ENCODE measurements around the gene PLB1.
A peak's percentile ranks its signal among the peaks of the same experiment; 100 is the strongest.

Gene PLB1, protein sequence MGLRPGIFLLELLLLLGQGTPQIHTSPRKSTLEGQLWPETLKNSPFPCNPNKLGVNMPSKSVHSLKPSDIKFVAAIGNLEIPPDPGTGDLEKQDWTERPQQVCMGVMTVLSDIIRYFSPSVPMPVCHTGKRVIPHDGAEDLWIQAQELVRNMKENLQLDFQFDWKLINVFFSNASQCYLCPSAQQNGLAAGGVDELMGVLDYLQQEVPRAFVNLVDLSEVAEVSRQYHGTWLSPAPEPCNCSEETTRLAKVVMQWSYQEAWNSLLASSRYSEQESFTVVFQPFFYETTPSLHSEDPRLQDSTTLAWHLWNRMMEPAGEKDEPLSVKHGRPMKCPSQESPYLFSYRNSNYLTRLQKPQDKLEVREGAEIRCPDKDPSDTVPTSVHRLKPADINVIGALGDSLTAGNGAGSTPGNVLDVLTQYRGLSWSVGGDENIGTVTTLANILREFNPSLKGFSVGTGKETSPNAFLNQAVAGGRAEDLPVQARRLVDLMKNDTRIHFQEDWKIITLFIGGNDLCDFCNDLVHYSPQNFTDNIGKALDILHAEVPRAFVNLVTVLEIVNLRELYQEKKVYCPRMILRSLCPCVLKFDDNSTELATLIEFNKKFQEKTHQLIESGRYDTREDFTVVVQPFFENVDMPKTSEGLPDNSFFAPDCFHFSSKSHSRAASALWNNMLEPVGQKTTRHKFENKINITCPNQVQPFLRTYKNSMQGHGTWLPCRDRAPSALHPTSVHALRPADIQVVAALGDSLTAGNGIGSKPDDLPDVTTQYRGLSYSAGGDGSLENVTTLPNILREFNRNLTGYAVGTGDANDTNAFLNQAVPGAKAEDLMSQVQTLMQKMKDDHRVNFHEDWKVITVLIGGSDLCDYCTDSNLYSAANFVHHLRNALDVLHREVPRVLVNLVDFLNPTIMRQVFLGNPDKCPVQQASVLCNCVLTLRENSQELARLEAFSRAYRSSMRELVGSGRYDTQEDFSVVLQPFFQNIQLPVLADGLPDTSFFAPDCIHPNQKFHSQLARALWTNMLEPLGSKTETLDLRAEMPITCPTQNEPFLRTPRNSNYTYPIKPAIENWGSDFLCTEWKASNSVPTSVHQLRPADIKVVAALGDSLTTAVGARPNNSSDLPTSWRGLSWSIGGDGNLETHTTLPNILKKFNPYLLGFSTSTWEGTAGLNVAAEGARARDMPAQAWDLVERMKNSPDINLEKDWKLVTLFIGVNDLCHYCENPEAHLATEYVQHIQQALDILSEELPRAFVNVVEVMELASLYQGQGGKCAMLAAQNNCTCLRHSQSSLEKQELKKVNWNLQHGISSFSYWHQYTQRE (N-terminal part only)

GRCh38 chr2:28495551-28496250 lies at the start of gene PLB1:
PLB1 (plus strand) TSS chr2:28496060; CDS start chr2:28496115, 55 bp downstream.
- DNase-seq (ENCODE audit: low spot score), result no peak

DNA sequence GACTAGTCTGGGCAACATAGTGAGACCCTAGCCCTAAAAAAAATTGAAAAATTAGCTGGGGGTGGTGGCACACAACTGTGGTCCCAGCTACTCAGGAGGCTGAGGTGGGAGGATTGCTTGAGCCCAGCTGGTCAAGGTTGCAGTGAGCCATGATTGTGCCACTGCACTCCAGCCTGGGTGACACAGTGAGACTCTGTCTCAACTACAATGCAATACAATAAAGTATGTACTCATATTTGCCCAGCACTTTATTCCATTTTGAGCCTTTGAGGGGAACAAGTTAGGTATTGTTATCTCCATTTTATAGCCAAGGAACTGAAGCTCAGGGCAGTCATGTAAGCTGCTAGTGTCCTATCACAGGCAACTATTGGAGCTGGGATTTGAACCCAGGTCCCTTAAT lies 49.3 kb upstream of the PLB1 start:
- no peak for DNase-seq (ENCODE audit: low spot score)

DNA sequence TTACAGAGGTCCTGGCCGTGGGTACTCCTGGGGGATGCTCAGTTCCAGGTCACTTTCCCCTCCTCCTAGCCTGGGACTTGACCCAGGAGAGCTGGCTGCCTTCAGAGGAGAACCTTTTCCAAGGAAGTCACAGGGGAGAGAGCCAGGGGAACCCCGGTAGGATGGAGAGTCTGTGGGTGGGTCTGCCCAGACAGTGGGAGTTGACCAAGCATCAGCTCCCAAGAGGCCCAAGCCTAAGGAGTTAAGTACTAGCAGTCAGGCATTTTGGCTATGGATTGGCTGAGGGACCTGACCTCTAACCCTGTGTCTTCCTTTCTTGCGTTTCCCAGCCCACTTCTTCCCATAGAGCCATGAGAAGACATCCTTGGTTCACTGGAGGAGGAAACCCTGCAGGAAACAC lies 48.8 kb upstream of the PLB1 start:
- no peak for DNase-seq (ENCODE audit: low spot score)

GRCh38 chr2:28447943-28448792 lies 47.7 kb upstream of the PLB1 start:
- DNase-seq (ENCODE audit: low spot score), result peak; percentile 78

- DNase-seq (ENCODE audit: low spot score), result no peak
Measured at GRCh38 chr2:28448793-28449100, 47.1 kb upstream of the PLB1 start.

GRCh38 chr2:28449126-28449487 lies 46.8 kb upstream of the PLB1 start:
- no peak for DNase-seq (ENCODE audit: low spot score)

GRCh38 chr2:28449488-28450395 lies 46.1 kb upstream of the PLB1 start:
- DNase-seq (ENCODE audit: low spot score), result no peak

DNA sequence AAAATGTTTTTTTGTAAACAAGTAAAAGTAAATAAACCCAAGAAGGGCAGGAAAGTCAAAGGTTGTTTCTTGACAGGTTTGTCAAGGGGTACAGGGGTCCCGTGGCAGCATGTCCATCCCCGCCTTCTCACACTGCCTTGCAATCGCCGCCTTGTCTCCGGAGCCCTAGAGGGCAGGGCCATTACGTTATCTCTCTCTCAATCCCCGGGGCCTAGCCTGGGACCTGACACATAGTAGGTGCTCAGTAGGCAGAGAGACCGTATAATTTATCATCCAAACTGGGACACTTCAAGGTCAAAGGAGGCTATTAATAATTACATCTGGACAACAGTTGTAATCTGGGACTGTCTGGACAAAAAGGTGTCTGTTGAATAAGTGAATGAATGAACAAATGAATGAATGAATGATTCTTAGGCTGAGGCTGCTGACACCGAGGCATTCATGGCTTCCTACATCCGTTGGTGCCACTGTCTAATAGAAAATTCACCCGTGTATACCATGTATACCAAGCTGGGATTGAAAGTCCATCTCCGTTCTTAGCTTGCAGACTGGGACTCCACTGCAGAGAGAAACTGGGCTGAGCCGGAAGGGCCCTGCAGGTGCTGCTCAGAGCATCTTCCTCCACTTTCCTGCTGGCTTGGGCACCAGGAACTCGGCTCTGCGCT lies 44.8 kb upstream of the PLB1 start:
- DNase-seq (ENCODE audit: low spot score), result no peak

GRCh38 chr2:28451793-28452533 lies 43.9 kb upstream of the PLB1 start:
- no peak for DNase-seq (ENCODE audit: low spot score)

GRCh38 chr2:28452534-28453081 lies 43.3 kb upstream of the PLB1 start:
- peak; percentile 74 for DNase-seq (ENCODE audit: low spot score)

DNA sequence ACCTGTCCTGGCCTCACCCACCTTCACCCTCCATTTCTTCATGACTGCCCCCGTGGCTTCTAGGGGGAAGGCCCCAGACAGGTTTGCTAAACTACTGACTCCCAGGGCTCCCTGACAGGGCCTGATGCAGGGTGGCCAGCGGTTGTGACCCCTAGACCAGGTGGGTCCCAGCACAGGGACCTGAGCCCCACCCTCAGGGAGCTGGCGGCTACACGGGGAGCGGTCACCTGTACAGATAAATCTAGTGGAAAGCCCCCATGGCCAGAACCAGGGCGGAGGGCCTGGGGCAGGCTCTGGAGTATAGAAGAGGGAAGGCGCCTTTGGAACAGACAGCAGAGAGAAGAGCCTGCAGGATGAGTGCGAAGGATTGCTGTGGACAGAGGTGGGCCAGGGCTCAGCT lies 42.5 kb upstream of the PLB1 start:
- no peak for DNase-seq (ENCODE audit: low spot score)

GRCh38 chr2:28454016-28454930 lies 41.6 kb upstream of the PLB1 start:
- DNase-seq (ENCODE audit: low spot score), result no peak

DNA sequence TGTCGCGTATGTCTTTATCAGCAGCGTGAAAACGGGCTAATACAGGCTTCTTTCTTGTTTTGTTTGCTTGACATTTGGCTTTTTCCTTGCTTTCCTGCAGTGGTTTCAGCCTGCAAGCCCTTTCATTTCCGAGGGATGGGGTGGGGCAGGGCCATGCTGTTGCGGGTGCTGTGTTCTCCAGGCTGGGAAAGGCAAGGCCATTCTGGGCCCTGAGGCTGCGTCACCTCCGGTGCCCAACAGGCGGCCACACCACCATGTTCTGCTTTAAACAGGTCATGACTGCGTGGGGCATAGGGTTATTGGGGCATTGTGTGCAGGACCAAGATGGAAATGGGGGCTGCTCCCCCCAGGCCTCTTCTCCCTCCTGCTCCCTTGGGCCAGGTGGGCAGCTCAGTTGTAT lies 38.6 kb upstream of the PLB1 start:
- DNase-seq (ENCODE audit: low spot score), result no peak

DNA sequence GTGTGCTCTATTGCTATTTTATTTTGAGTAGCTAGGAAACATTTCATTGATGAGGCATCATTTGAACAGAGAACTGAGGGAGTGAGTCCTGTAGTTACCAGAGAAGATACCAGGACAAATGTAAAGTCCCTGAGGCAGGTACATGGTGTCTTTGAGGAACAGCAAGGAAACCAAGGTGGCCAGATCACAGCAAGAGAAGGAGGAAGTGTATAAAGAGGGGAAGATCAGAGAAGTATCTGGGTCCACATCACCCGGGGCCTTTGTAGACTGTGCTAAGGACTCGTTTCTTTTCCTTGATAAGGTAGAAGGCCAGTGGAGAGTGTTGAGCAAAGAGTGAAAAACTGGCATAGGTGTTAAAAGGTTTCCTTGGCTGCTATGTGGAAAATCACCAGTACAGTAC lies 34.8 kb upstream of the PLB1 start:
- DNase-seq (ENCODE audit: low spot score), result no peak

- no peak for DNase-seq (ENCODE audit: low spot score)
Measured at GRCh38 chr2:28462122-28462521, 33.7 kb upstream of the PLB1 start.

DNA sequence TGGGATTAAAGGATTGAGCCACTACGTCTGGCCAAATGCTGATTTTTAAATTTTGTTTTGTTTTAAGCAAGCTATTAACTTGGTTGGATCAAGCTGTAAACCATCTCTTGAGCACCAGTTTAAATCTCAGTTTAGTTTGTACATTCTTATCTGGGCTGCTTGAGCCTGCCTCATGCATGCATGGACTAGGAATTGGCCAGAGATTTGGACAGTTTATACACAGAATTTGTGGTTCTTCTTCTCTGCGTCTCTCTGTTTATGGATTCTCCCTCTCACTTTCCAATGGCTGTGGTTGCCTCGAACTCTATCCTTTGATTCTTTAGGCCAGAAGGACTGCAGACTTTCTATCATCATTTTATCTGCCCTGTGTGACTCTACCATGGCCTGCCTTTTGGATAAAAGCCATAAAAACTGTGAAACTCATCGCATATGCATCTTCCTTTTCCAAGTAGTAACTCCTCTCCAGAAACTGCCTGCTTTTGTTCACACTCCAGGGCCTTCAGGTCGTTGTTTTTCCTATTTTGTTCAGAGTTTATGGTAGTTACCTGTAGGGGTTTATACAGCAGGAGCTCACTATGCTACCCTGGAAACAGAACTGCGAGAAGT lies 32.5 kb upstream of the PLB1 start:
- DNase-seq (ENCODE audit: low spot score), result no peak

GRCh38 chr2:28463893-28464292 lies 32.0 kb upstream of the PLB1 start:
- no peak for DNase-seq (ENCODE audit: low spot score)

Measured in AG08395 (cell line).